Bone marrow (tissue), 2 donors: Measurements from ENCODE around the gene BCKDHB.
"Not testable (repeated sequence)": the region's sequence is repeated elsewhere in the genome, so short reads cannot be mapped to it uniquely, and the experiment has no call there.

Experiments
- DNase-seq, 2 donors: peaks; one replicate each; lab custom pipeline; 2025; lab: John Stamatoyannopoulos, UW

The BCKDHB gene

GRCh38 chr6:80263585-80263984, 157.1 kb downstream of the BCKDHB start:
- no peak for DNase-seq

GRCh38 chr6:80268865-80269730, 162.6 kb downstream of the BCKDHB start:
- no peak for DNase-seq

GRCh38 chr6:80271074-80271473, 164.6 kb downstream of the BCKDHB start:
- no peak for DNase-seq

GRCh38 chr6:80272988-80273387, 166.5 kb downstream of the BCKDHB start:
- DNase-seq, result no peak

- DNase-seq, result no peak
Observed at GRCh38 chr6:80276861-80277260, 170.4 kb downstream of the BCKDHB start.

GRCh38 chr6:80277501-80277900, 171.0 kb downstream of the BCKDHB start:
- DNase-seq, result no peak

GRCh38 chr6:80280262-80281010, 174.0 kb downstream of the BCKDHB start:
- no peak for DNase-seq

- DNase-seq, result no peak
Observed at GRCh38 chr6:80282913-80283554, 176.6 kb downstream of the BCKDHB start.

GRCh38 chr6:80287112-80287511, 180.6 kb downstream of the BCKDHB start:
- no peak for DNase-seq

- no peak for DNase-seq
Observed at GRCh38 chr6:80287607-80288006, 181.1 kb downstream of the BCKDHB start.

GRCh38 chr6:80289727-80290126, 183.3 kb downstream of the BCKDHB start:
- no peak for DNase-seq

- DNase-seq, result not testable (repeated sequence)
Observed at GRCh38 chr6:80294531-80294930, 188.1 kb downstream of the BCKDHB start.

- DNase-seq, result no peak
Observed at GRCh38 chr6:80302716-80303115, 196.2 kb downstream of the BCKDHB start.

- no peak for DNase-seq
Observed at GRCh38 chr6:80304014-80304413, 197.5 kb downstream of the BCKDHB start.

GRCh38 chr6:80314531-80314930, 208.1 kb downstream of the BCKDHB start:
- DNase-seq, result no peak

GRCh38 chr6:80316686-80317231, 210.3 kb downstream of the BCKDHB start:
- DNase-seq, result no peak

- no peak for DNase-seq
Observed at GRCh38 chr6:80319196-80319595, 212.7 kb downstream of the BCKDHB start.

- no peak for DNase-seq
Observed at GRCh38 chr6:80321011-80321410, 214.5 kb downstream of the BCKDHB start.

GRCh38 chr6:80325742-80326141, 219.3 kb downstream of the BCKDHB start:
- no peak for DNase-seq

- no peak for DNase-seq
Observed at GRCh38 chr6:80328652-80329051, 222.2 kb downstream of the BCKDHB start.

- DNase-seq, result no peak
Observed at GRCh38 chr6:80329496-80329895, 223.0 kb downstream of the BCKDHB start.

GRCh38 chr6:80330961-80331360, 224.5 kb downstream of the BCKDHB start:
- no peak for DNase-seq
